Left cardiac atrium (tissue), 4 donors: ENCODE results near the gene HGF. TPM values are rescaled to one million over a fixed set of nuclear protein-coding genes. Genes with fewer than 3 reads are reported as not detected.
"Not testable (repeated sequence)": the region's sequence is repeated elsewhere in the genome, so short reads cannot be mapped to it uniquely, and the experiment has no call there.

Experiments used
- ATAC-seq, 2 donors: fragments of 200-7000 bp; cut with Tn5 transposase; one replicate each; pipeline ENCODE4 v1.9.1; 2020; ENCODE audit warnings: mild to moderate bottlenecking in 2 of 2, moderate library complexity in 2 of 2
- DNase-seq: peaks from one replicate; pipeline ENCODE4 v3.0.0-alpha.2; 2020
- intact Hi-C, 2 donors: fragments of 100-400 bp; cut with DNase I; formaldehyde crosslinking; loops; one replicate each; pipeline versions ENCODE4 v1.14.1 to v1.15.1; 2022 to 2023
- long read RNA-seq: library from polyadenylated mRNA; unstranded; transcript quantifications from one replicate; pipeline ENCODE4 v2.0.0, GENCODE V29; 2021
- total RNA-seq, 2 donors: library from RNA; stranded (reverse); fragmentation: NEBNext Ultra II Directional; extraction: Animal tissue kit (Norgen Biotek cat#: 25700); gene quantifications; one replicate each; pipeline ENCODE4 v1.2.1, GENCODE V29; 2021
- donor health status: DM: no; HTN: yes; CAD: no.
- donor health status: DM: no; HTN: yes; CAD: no; lungs with severe emphysema.
- donor health status: DM: yes; HTN: yes; CAD: no.
- donor health status: Dilated cardiomyopathy.

Gene HGF
- total RNA-seq, result 1 to 10 TPM; 5.6 to 6.0 TPM
- long read RNA-seq, result 0 reads

GRCh38 chr7:81769891-81770727, at the start of gene HGF:
Gene HGF, minus strand, starts transcription at chr7:81770047. Its CDS starts 76 bp downstream, at chr7:81769971.
- ATAC-seq (peak; percentile 69 to 88), DNase-seq (peak; percentile 81)
- intact Hi-C loops, result no loop called here

- intact Hi-C loops, result no loop called here
- DNase-seq (no peak), ATAC-seq (no peak)
These were observed 46.5 kb upstream of the HGF start for GRCh38 chr7:81816312-81816711.

- ATAC-seq, result peak; percentile 45 to 60
- DNase-seq, intact Hi-C loops: not testable (repeated sequence)
These were observed 43.1 kb upstream of the HGF start for GRCh38 chr7:81812866-81813476.

GRCh38 chr7:81811956-81812865, 42.4 kb upstream of the HGF start:
- DNase-seq (no peak), ATAC-seq (no peak)
- intact Hi-C loops, result no loop called here

GRCh38 chr7:81810476-81811155, 40.8 kb upstream of the HGF start:
- peak; percentile 65 to 81 for ATAC-seq
- intact Hi-C loops, result no loop called here
- DNase-seq, result no peak

GRCh38 chr7:81808310-81808709, 38.5 kb upstream of the HGF start:
- ATAC-seq, intact Hi-C loops, DNase-seq: not testable (repeated sequence)

GRCh38 chr7:81803267-81803666, 33.4 kb upstream of the HGF start:
- intact Hi-C loops, result no loop called here
- ATAC-seq (no peak), DNase-seq (no peak)

- intact Hi-C loops, result no loop called here
These were observed 32.4 kb upstream of the HGF start for GRCh38 chr7:81802251-81802650.

GRCh38 chr7:81801532-81801931, 31.7 kb upstream of the HGF start:
- DNase-seq, result no peak
- ATAC-seq, result peak in 1 of 2 donors; percentile 47
- intact Hi-C loops, result no loop called here

More at GRCh38 chr7:81802251-81802650, 32.4 kb upstream of the HGF start:
- ATAC-seq, result no peak
- DNase-seq, result no peak

GRCh38 chr7:81791568-81792518, 22.0 kb upstream of the HGF start:
- ATAC-seq (no peak), DNase-seq (no peak)
- intact Hi-C loops, result no loop called here

- DNase-seq (no peak), ATAC-seq (no peak)
- intact Hi-C loops, result no loop called here
These were observed 20.8 kb upstream of the HGF start for GRCh38 chr7:81790686-81791085.

GRCh38 chr7:81790120-81790500, 20.3 kb upstream of the HGF start:
- intact Hi-C loops, result no loop called here
- no peak for ATAC-seq
- no peak for DNase-seq

- DNase-seq (no peak), ATAC-seq (no peak)
- intact Hi-C loops, result no loop called here
These were observed 19.7 kb upstream of the HGF start for GRCh38 chr7:81789406-81790119.

GRCh38 chr7:81788246-81788645, 18.4 kb upstream of the HGF start:
- intact Hi-C loops, result no loop called here
- no peak for ATAC-seq

GRCh38 chr7:81783818-81784217, 14.0 kb upstream of the HGF start:
- DNase-seq, result no peak
- intact Hi-C loops, result no loop called here
- no peak for ATAC-seq

More at GRCh38 chr7:81788246-81788645, 18.4 kb upstream of the HGF start:
- DNase-seq, result no peak

GRCh38 chr7:81780914-81781693, 11.3 kb upstream of the HGF start:
- intact Hi-C loops, result no loop called here
- no peak for ATAC-seq
- DNase-seq, result no peak

- intact Hi-C loops, result no loop called here
- DNase-seq, result no peak
- ATAC-seq, result no peak
These were observed 9.9 kb upstream of the HGF start for GRCh38 chr7:81779706-81780105.
